B cell (primary cell): ENCODE results near the gene EFCAB9. TPM values are rescaled to one million over a fixed set of nuclear protein-coding genes. Genes with fewer than 3 reads are reported as not detected.

ENCODE experiments used
- ATAC-seq: fragments of 200-7000 bp; cut with Tn5 transposase; one replicate; pipeline ENCODE4 v1.10.0; 2021; ENCODE audit warnings: low read depth, mild to moderate bottlenecking, moderate number of reproducible peaks, moderate library complexity
- CTCF ChIA-PET: fragments of 350-600 bp; sonication (Branson Sonifier 250); formaldehyde crosslinking; loops from one replicate; lab custom pipeline; 2021; ENCODE audit warnings: antibody characterized with exemption, inconsistent platforms; lab: Charles Lee
- POLR2A ChIA-PET: fragments of 350-600 bp; sonication (Branson Sonifier 250); formaldehyde crosslinking; loops from one replicate; lab custom pipeline; 2021; ENCODE audit warnings: antibody characterized with exemption; lab: Charles Lee
- DNase-seq: peaks from one replicate; pipeline ENCODE4 v3.0.0; 2013
- H2AFZ ChIP-seq: 2 replicates; pipeline ENCODE4 v1.6.1; 2012; ENCODE audit warnings: mild to moderate bottlenecking, low read depth, low read length; ENCODE audit not compliant: insufficient read depth, poor library complexity, severe bottlenecking
- H3K27ac ChIP-seq, 2 donors: 1 replicate in 1 of 2; 2 replicates in 1 of 2; pipeline ENCODE4 v1.5.1; 2012 to 2013; ENCODE audit warnings: low read length in 2 of 2, mild to moderate bottlenecking in 2 of 2, moderate library complexity in 1 of 2
- H3K27me3 ChIP-seq, 4 experiments: fragments of 200-600 bp in 1 of 4; sonication (generic) in 1 of 4; replicated peaks in 1 of 4; 1 replicate in 2 of 4; 2 replicates in 2 of 4; pipeline versions ENCODE4 v1.6.1 to v1.7.0; 2013 to 2016; ENCODE audit warnings: low read length in 3 of 4, mild to moderate bottlenecking in 2 of 4, mixed read lengths in 1 of 4, moderate library complexity in 1 of 4; ENCODE audit not compliant: insufficient read depth in 4 of 4, control insufficient read depth in 3 of 4; ENCODE audit errors: control extremely low read depth in 1 of 4
- H3K36me3 ChIP-seq, 2 experiments: replicated peaks in 1 of 2; 1 replicate in 1 of 2; 2 replicates in 1 of 2; pipeline versions ENCODE4 v1.6.1 to v1.7.1; 2013; ENCODE audit warnings: low read length in 1 of 2; ENCODE audit not compliant: insufficient read depth in 2 of 2, control insufficient read depth in 1 of 2; ENCODE audit errors: control extremely low read depth in 1 of 2, extremely low read depth in 1 of 2
- H3K4me1 ChIP-seq, 2 donors: fragments of 200-600 bp in 1 of 2; sonication (generic) in 1 of 2; 1 replicate in 1 of 2; 2 replicates in 1 of 2; pipeline versions ENCODE4 v1.5.1 to v1.6.1; 2013 to 2017; ENCODE audit warnings: low read length in 2 of 2; ENCODE audit not compliant: control insufficient read depth in 2 of 2, insufficient read depth in 2 of 2
- H3K4me2 ChIP-seq: replicated peaks from 2 replicates; pipeline ENCODE3; 2012; ENCODE audit warnings: mild to moderate bottlenecking, low read depth, low read length; ENCODE audit not compliant: poor library complexity, severe bottlenecking
- H3K4me3 ChIP-seq, 5 experiments: fragments of 200-600 bp in 1 of 5; sonication (generic) in 1 of 5; 1 replicate in 3 of 5; 2 replicates in 2 of 5; pipeline versions ENCODE4 v1.5.1 to v1.7.0; 2011 to 2016; ENCODE audit warnings: low read length in 4 of 5, mild to moderate bottlenecking in 4 of 5, low read depth in 2 of 5, control low read depth in 1 of 5, moderate library complexity in 1 of 5; ENCODE audit not compliant: insufficient read depth in 1 of 5; ENCODE audit errors: control extremely low read depth in 1 of 5, extremely low read depth in 1 of 5
- H3K79me2 ChIP-seq: fragments of 200-600 bp; sonication (generic); one replicate; pipeline ENCODE4 v1.6.0; 2016; ENCODE audit warnings: low read length; ENCODE audit not compliant: control insufficient read depth, insufficient read depth
- H3K9ac ChIP-seq: fragments of 200-600 bp; sonication (generic); 2 replicates; pipeline ENCODE4 v1.6.1; 2017; ENCODE audit warnings: mild to moderate bottlenecking, low read length, moderate library complexity
- H3K9me3 ChIP-seq, 3 donors: one replicate each; pipeline versions ENCODE4 v1.6.1 to v1.7.1; 2013; ENCODE audit warnings: low read length in 2 of 3; ENCODE audit not compliant: control insufficient read depth in 2 of 3, insufficient read depth in 1 of 3; ENCODE audit errors: control extremely low read depth in 1 of 3
- H4K20me1 ChIP-seq: 2 replicates; pipeline ENCODE4 v1.6.0; 2012; ENCODE audit warnings: mild to moderate bottlenecking, low read length; ENCODE audit not compliant: insufficient read depth, control insufficient read depth, poor library complexity, severe bottlenecking
- H3K27ac Mint-ChIP-seq: one replicate; pipeline ENCODE4 v1.8.0; 2021; ENCODE audit warnings: mixed read lengths
- H3K27me3 Mint-ChIP-seq: one replicate; pipeline ENCODE4 v1.8.0; 2021; ENCODE audit warnings: mixed read lengths
- H3K4me1 Mint-ChIP-seq: one replicate; pipeline ENCODE4 v1.8.0; 2021; ENCODE audit warnings: mixed read lengths
- H3K4me3 Mint-ChIP-seq: one replicate; pipeline ENCODE4 v1.8.0; 2021; ENCODE audit warnings: mixed read lengths
- H3K9me3 Mint-ChIP-seq: one replicate; pipeline ENCODE4 v1.8.0; 2022; ENCODE audit warnings: mixed read lengths; ENCODE audit not compliant: insufficient read depth
- EZH2 ChIP-seq: IDR thresholded peaks from 2 replicates; pipeline ENCODE4 v1.6.1; 2012; ENCODE audit warnings: borderline replicate concordance, low read depth, mild to moderate bottlenecking, moderate library complexity, low read length; ENCODE audit not compliant: insufficient read depth, poor library complexity, severe bottlenecking
- WGBS: methylation state at CpG from one replicate; pipeline ENCODE4 v1.1.5; 2013; ENCODE audit warnings: missing lambda C conversion rate; ENCODE audit not compliant: insufficient coverage; 5-methylcytosine and 5-hydroxymethylcytosine counted together
- intact Hi-C: fragments of 100-400 bp; cut with micrococcal nuclease; formaldehyde crosslinking; loops from one replicate; pipeline ENCODE4 v1.10.0; 2022
- polyA plus RNA-seq: library from polyadenylated mRNA; depleted of rRNA; stranded (reverse); fragments of >200 nt; gene quantifications from 2 replicates; pipeline ENCODE4 v1.2.3, GENCODE V29; 2012
- small RNA-seq: library from RNA; depleted of rRNA; stranded (forward); fragments of <200 nt; gene quantifications from one replicate; pipeline ENCODE3, GENCODE V24; 2012; ENCODE audit warnings: low replicate concordance, low read depth; ENCODE audit not compliant: insufficient read length
- total RNA-seq, 2 donors: library from RNA; stranded (reverse); fragments of 120-200 nt in 1 of 2; gene quantifications; 1 replicate in 1 of 2; 2 replicates in 1 of 2; pipeline versions ENCODE4 v1.2.3 to v1.2.4, GENCODE V29; 2013 to 2022
- TF ChIP-seq, protein P1 (sequence below): fragments of 200-600 bp; IDR thresholded peaks from one replicate; pipeline ENCODE4 v1.8.0; 2022; ENCODE audit warnings: antibody characterized with exemption, mild to moderate bottlenecking

Gene EFCAB9
- total and polyA plus RNA-seq, 2 donors (not counting 1 experiment from before 2014, with no cell fraction given), result not detected

DNA sequence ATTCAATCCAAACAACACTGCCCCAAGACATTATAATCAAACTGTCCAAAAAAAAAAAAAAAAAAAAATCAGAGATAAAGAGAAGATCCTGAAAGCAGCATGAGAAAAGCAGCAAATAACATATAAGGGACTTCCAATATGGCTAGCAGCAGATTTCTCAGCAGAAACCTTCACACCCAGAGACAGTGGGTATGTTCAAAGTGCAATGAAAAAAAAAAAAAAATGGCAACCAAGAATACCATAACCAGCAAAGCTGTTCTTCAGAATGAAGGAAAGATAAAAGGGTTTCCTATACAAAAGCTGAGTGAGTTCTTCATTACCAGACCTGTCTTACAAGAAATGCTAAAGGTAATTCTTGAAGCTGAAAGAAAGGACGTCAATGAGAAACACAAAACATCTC, 57.4 kb downstream of the EFCAB9 start:
- H3K9me3 ChIP-seq, result peaks cover 0 to 47% (median 21%) of the 10 kb centered on the region in 3 donors
- no peak for DNase-seq
- no peaks in the 10 kb centered on the region for H3K27me3 ChIP-seq
- ATAC-seq, result no peak
- ChIA-PET POLR2A (interaction anchor here (0.7 kb wide), 1 partner anchor 599 kb away, joined by 6 read pairs; no protein-coding TSS in a partner anchor), CTCF (interaction anchor here (0.6 kb wide), 1 partner anchor 857 kb away, joined by 3 read pairs; no protein-coding TSS in a partner anchor)
- Mint-ChIP-seq H3K4me3 (no peak overlapping the region), H3K9me3 (peaks cover 5% of the 10 kb centered on the region), H3K27me3 (no peaks in the 10 kb centered on the region), H3K27ac (no peak overlapping the region), H3K4me1 (no peaks in the 10 kb centered on the region)
- H3K4me2 ChIP-seq, result no peak overlapping the region
- TF ChIP-seq EZH2, result no peak
- TF ChIP-seq, protein P1, sequence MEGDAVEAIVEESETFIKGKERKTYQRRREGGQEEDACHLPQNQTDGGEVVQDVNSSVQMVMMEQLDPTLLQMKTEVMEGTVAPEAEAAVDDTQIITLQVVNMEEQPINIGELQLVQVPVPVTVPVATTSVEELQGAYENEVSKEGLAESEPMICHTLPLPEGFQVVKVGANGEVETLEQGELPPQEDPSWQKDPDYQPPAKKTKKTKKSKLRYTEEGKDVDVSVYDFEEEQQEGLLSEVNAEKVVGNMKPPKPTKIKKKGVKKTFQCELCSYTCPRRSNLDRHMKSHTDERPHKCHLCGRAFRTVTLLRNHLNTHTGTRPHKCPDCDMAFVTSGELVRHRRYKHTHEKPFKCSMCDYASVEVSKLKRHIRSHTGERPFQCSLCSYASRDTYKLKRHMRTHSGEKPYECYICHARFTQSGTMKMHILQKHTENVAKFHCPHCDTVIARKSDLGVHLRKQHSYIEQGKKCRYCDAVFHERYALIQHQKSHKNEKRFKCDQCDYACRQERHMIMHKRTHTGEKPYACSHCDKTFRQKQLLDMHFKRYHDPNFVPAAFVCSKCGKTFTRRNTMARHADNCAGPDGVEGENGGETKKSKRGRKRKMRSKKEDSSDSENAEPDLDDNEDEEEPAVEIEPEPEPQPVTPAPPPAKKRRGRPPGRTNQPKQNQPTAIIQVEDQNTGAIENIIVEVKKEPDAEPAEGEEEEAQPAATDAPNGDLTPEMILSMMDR, result no peak
- intact Hi-C loops, result no loop called here
- no peak overlapping the region for H3K4me3 ChIP-seq
- peaks cover 26% of the 10 kb centered on the region for H3K79me2 ChIP-seq
- H3K4me1 ChIP-seq, result no peaks in the 10 kb centered on the region
- peaks cover 4% of the 10 kb centered on the region for H4K20me1 ChIP-seq
- H3K27ac ChIP-seq, result no peak overlapping the region
- no CpG with 5 or more reads among the region's 1 CpG for WGBS
- no peak overlapping the region for H3K9ac ChIP-seq
- no peak overlapping the region for H2AFZ ChIP-seq
- peaks cover 0 to 7% of the 10 kb centered on the region in 2 experiments for H3K36me3 ChIP-seq

DNA sequence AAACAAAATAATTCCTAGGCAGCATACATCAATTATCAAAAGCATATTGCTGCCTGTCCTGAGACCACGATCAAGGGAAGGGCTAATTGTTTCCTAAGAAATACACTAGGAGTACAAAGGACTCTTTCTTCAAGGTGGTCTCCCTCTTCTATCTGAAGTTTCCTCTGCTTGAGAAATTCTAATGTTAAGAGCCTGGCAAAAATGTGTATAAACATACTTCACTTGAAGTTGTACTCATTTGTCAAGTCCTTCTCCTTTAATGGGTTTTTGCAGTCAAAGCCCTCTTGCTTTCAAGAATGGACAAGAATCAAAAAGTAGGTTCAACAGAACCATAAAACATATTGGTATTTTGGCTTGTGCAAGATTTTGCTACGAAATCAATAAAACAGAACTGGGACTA, 58.5 kb downstream of the EFCAB9 start:
- intact Hi-C loops, result no loop called here
- TF ChIP-seq, protein P1, result no peak
- TF ChIP-seq EZH2, result no peak
- Histone ChIP-seq H3K9ac (no peak overlapping the region), H3K4me3 (no peak overlapping the region), H2AFZ (no peak overlapping the region), H3K4me1 (no peaks in the 10 kb centered on the region), H3K4me2 (no peak overlapping the region), H3K27me3 (no peaks in the 10 kb centered on the region), H3K36me3 (peaks cover 0 to 7% of the 10 kb centered on the region in 2 experiments), H3K79me2 (peaks cover 16% of the 10 kb centered on the region), H4K20me1 (no peaks in the 10 kb centered on the region), H3K27ac (no peak overlapping the region), H3K9me3 (peaks cover 0 to 47% (median 21%) of the 10 kb centered on the region in 3 donors)
- no CpG with 5 or more reads among the region's 2 CpGs for WGBS
- H3K27ac Mint-ChIP-seq, result no peak overlapping the region
- no peaks in the 10 kb centered on the region for H3K4me1 Mint-ChIP-seq
- H3K9me3 Mint-ChIP-seq, result peaks cover 8% of the 10 kb centered on the region
- H3K4me3 Mint-ChIP-seq, result no peak overlapping the region
- no peak for DNase-seq
- ChIA-PET POLR2A (no interaction called here), CTCF (no interaction called here)
- ATAC-seq, result no peak
- no peaks in the 10 kb centered on the region for H3K27me3 Mint-ChIP-seq

Small RNA genes lying within 50 kb of the gene (small RNA-seq; reads per million reads assigned to genes)
- gene RF00191, result not detected

Other genes starting within 250 kb of the EFCAB9 start
- gene FBXW11, start 187.5 kb upstream of the EFCAB9 start, total RNA-seq, result 62.4 and 64.8 TPM in 2 replicates
- 19.7 and 37.2 TPM in 2 replicates for gene FBXW11, start 187.5 kb upstream of the EFCAB9 start, polyA plus RNA-seq
- gene STK10, start 5.9 kb upstream of the EFCAB9 start, total RNA-seq, result 253 and 261 TPM in 2 replicates
- 97.9 and 115 TPM in 2 replicates for gene STK10, start 5.9 kb upstream of the EFCAB9 start, polyA plus RNA-seq
- gene UBTD2, start 89.6 kb downstream of the EFCAB9 start, total RNA-seq, result 9.2 and 10.6 TPM in 2 replicates
- gene UBTD2, start 89.6 kb downstream of the EFCAB9 start, polyA plus RNA-seq, result 1.3 and 1.4 TPM in 2 replicates